Neural crest cell (in vitro differentiated cells): Measurements from ENCODE around the gene ITFG1. TPM values are rescaled to one million over a fixed set of nuclear protein-coding genes. Genes with fewer than 3 reads are reported as not detected.
A peak's percentile ranks its signal among the peaks of the same experiment; 100 is the strongest.
"Not testable (repeated sequence)": the region's sequence is repeated elsewhere in the genome, so short reads cannot be mapped to it uniquely, and the experiment has no call there.

Source experiments
- DNase-seq: peaks from one replicate; pipeline ENCODE4 v3.0.0; 2021; ENCODE audit warnings: low read depth, mixed read lengths, low spot score
- H3K27ac Mint-ChIP-seq: one replicate; pipeline ENCODE4 v1.8.0; 2021; ENCODE audit warnings: mild to moderate bottlenecking, mixed read lengths; ENCODE audit not compliant: unreplicated experiment
- H3K27me3 Mint-ChIP-seq: 2 replicates; pipeline ENCODE4 v1.8.0; 2021; ENCODE audit warnings: low read depth, mild to moderate bottlenecking, mixed read lengths
- H3K36me3 Mint-ChIP-seq: 2 replicates; pipeline ENCODE4 v1.8.0; 2021; ENCODE audit warnings: low read depth, mild to moderate bottlenecking, mixed read lengths
- H3K4me1 Mint-ChIP-seq: 2 replicates; pipeline ENCODE4 v1.8.0; 2021; ENCODE audit warnings: mixed read lengths
- H3K4me3 Mint-ChIP-seq: one replicate; pipeline ENCODE4 v1.8.0; 2021; ENCODE audit warnings: mild to moderate bottlenecking, mixed read lengths
- H3K9me3 Mint-ChIP-seq: 2 replicates; pipeline ENCODE4 v1.8.0; 2021; ENCODE audit warnings: mixed read lengths
- total RNA-seq: library from RNA; stranded (reverse); gene quantifications from 2 replicates; pipeline ENCODE4 v1.2.1, GENCODE V29; 2021
- TF ChIP-seq, protein P1 (sequence below): fragments of 200-600 bp; sonication (generic); conservative IDR thresholded peaks from 2 replicates; pipeline ENCODE4 v1.5.0; 2021; ENCODE audit warnings: antibody characterized with exemption, mild to moderate bottlenecking

Gene ITFG1
- total RNA-seq, 1 donor from 2014 or later = 30.9 TPM

- Mint-ChIP-seq H3K4me1 (no peaks in the 10 kb centered on the region), H3K27ac (no peak overlapping the region), H3K4me3 (no peak overlapping the region), H3K36me3 (peaks cover 48% of the 10 kb centered on the region), H3K27me3 (no peaks in the 10 kb centered on the region), H3K9me3 (peaks cover 23% of the 10 kb centered on the region)
- TF ChIP-seq, protein P1, sequence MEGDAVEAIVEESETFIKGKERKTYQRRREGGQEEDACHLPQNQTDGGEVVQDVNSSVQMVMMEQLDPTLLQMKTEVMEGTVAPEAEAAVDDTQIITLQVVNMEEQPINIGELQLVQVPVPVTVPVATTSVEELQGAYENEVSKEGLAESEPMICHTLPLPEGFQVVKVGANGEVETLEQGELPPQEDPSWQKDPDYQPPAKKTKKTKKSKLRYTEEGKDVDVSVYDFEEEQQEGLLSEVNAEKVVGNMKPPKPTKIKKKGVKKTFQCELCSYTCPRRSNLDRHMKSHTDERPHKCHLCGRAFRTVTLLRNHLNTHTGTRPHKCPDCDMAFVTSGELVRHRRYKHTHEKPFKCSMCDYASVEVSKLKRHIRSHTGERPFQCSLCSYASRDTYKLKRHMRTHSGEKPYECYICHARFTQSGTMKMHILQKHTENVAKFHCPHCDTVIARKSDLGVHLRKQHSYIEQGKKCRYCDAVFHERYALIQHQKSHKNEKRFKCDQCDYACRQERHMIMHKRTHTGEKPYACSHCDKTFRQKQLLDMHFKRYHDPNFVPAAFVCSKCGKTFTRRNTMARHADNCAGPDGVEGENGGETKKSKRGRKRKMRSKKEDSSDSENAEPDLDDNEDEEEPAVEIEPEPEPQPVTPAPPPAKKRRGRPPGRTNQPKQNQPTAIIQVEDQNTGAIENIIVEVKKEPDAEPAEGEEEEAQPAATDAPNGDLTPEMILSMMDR = no peak
- no peak for DNase-seq
Measured at GRCh38 chr16:47342055-47342454, 118.8 kb downstream of the ITFG1 start.

DNA sequence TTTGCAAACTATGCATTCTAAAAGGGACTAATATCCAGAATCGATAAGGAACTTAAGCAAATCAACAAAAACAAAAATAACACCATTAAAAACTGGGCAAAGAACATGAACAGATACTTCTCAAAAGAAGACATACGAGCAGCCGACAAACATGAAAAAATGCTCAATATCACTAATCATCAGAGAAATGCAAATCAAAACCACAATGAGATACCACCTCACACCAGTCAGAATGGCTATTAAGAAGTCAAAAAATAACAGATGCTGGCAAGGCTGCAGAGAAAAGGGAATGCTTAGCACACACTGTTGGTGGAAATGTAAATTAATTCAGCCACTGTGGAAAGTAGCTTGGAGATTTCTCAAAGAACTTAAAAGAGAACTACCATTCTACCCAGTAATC is 130.3 kb downstream of the ITFG1 start:
- not testable (repeated sequence) for DNase-seq, H3K4me3 Mint-ChIP-seq, H3K9me3 Mint-ChIP-seq, H3K27me3 Mint-ChIP-seq
- Mint-ChIP-seq H3K27ac (peak overlapping the region; percentile 20), H3K4me1 (peaks cover 15% of the 10 kb centered on the region), H3K36me3 (peaks cover 18% of the 10 kb centered on the region)

GRCh38 chr16:47324309-47324708 is 136.6 kb downstream of the ITFG1 start:
- not testable (repeated sequence) for H3K27ac Mint-ChIP-seq, DNase-seq, H3K4me3 Mint-ChIP-seq, H3K27me3 Mint-ChIP-seq, H3K4me1 Mint-ChIP-seq, H3K9me3 Mint-ChIP-seq
- H3K36me3 Mint-ChIP-seq = peaks cover 30% of the 10 kb centered on the region

- Mint-ChIP-seq H3K4me3 (no peak overlapping the region), H3K4me1 (no peaks in the 10 kb centered on the region), H3K27me3 (no peaks in the 10 kb centered on the region), H3K9me3 (peaks cover 8% of the 10 kb centered on the region), H3K36me3 (peaks cover 30% of the 10 kb centered on the region), H3K27ac (no peak overlapping the region)
- no peak for DNase-seq
- TF ChIP-seq, protein P1 = no peak
Measured at GRCh38 chr16:47323241-47323640, 137.6 kb downstream of the ITFG1 start.

DNA sequence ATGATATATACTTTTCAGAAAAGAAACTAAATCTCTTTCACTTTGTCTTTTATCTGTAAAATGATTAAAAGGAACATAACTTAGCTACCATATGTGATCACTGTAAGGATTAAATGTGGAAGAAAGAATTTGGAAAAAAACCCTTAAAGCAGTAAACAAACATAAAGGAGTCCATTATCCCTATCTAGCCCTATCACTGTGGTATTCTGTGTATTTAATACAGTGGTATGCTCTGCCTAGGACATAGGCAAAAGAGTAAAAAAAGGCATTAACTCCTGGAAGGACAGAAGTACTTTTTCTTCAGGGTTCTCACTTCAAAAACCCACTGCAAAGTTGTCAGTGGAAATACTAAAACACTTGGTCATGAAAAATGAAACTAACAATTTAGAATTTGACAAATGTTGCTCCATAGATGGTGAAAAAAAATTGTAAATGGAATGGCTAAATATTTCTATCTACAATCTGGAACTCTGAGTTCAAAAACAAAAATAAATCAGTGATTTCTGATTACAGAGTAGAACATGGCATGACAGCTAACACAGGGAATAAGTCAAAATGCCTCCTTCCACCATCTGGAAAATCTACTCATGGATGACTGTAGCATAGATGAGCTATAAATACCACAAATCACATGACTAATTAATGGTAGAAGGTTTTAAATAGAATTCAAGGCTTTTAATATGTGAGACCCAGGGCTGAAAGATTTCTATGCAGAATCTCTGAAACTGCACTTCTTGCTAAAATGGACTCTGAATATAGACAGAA is 140.1 kb downstream of the ITFG1 start:
- Mint-ChIP-seq H3K36me3 (peaks cover 19% of the 10 kb centered on the region), H3K9me3 (peaks cover 8% of the 10 kb centered on the region), H3K27ac (peak overlapping the region; percentile 53), H3K4me1 (peaks cover 18% of the 10 kb centered on the region), H3K27me3 (no peaks in the 10 kb centered on the region), H3K4me3 (no peak overlapping the region)
- DNase-seq = no peak
- TF ChIP-seq, protein P1 = no peak

DNA sequence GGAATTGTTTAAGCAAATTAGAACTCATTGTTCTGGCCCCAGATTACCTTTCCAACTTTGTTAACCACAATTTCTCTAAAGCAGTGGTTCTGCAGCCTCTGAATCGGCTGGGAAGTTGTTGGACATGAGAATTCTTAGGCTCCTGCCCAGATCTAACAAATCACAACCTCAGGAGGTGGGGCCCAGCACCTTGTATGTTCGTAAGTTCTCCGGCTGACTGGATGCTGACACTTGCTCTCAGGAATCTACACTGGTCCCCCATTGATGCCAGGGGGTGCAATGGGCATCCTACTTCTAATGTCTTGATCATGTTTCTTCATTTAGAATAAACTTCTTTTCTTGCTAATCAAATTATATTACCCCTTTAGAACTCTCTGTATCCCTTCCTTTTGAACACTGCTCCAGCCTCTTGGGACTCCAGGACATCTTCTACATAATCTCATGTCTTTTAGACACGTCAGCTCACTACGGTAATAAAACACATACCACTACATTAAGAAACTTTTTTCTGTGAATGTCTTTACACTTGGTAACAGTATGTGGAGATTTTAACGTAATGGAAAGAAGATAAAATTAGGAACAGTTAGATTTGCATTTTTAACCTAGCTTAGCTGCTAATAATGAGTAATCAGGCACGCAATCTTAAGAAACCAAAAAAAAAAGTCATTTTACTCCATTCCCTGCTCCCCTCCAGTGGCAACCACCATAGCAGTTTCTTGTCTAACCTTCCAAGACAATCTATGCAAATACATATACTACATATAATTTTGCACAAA is 143.2 kb downstream of the ITFG1 start:
- H3K4me3 Mint-ChIP-seq = no peak overlapping the region
- peaks cover 18% of the 10 kb centered on the region for H3K4me1 Mint-ChIP-seq
- TF ChIP-seq, protein P1 = no peak
- H3K36me3 Mint-ChIP-seq = peaks cover 7% of the 10 kb centered on the region
- H3K27ac Mint-ChIP-seq = no peak overlapping the region
- H3K27me3 Mint-ChIP-seq = no peaks in the 10 kb centered on the region
- no peak for DNase-seq
- peaks cover 3% of the 10 kb centered on the region for H3K9me3 Mint-ChIP-seq
